Hematopoietic multipotent progenitor cell treated with erythropoietin and hydrocortisone succinate and interleukin-3 and kit ligand, for 8 days (in vitro differentiated cells): Measurements from ENCODE around the gene MSH3.
"Not testable (repeated sequence)": the region's sequence is repeated elsewhere in the genome, so short reads cannot be mapped to it uniquely, and the experiment has no call there.

Experiments used
- DNase-seq: peaks from one replicate; pipeline ENCODE4 v3.0.0-alpha.2; 2015

MSH3 gene

DNA sequence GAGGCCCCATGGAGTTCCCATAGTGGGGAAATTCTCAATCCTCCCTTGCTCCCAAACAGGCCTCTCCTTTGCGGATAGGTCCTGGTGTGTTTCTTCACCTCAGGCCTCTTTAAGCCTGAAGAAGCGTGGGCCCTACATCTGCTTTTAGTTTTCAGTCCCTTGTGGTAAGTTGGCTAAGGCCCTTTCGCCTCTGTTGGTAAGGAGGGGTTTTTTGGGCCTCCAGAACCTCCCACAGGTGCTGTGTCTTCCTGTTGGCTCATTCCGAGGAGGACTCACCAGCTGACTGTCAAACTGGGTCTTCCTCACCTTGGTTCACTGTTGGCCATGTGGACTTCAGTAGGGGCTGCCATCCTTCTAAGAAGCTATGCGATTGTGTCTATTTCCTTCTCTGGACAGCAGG, 56.8 kb downstream of the MSH3 start:
- DNase-seq = no peak

DNA sequence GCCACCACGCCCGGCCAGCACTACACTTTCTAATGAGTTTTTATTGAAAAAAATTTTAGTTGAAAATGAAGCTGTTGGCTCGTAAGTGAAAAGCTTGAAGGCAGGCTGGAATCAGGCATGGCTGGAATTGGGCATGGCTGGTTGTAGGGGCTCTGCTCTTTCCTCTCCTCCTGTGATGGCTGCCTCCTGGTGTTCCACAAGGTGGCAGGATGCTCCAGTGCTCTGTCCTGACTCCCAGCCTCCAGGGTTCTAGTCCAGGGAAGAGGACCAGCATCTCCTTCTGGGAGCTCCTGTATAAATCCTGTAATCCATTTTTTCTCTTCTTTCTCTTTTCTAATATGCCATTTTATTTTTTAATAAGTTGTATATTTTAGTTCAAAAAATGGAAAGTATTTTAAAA, 57.5 kb downstream of the MSH3 start:
- DNase-seq = peak; percentile 13

DNA sequence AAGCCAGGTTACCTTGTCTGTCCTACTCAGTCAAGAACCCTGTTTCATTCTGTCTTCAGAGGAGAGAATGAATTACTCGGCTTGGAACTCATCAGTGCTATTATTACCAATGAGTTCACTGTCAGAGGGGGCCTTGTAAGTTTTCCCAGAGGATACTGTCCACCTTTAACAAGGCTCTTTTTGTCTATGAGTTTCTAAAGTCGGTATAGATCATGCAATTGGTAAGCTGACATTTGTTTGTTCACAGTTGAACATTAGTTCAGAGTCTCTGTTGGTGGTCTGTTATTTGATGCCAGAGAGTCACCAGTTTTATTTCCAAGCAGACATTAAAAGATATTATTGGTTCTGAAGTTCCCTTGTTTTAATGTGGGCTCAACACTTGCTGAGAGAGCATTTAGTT, 58.5 kb downstream of the MSH3 start:
- no peak for DNase-seq

GRCh38 chr5:80713631-80714030, 59.2 kb downstream of the MSH3 start:
- DNase-seq = no peak

- DNase-seq = no peak
These were observed 60.3 kb downstream of the MSH3 start for GRCh38 chr5:80714570-80715298.

GRCh38 chr5:80715887-80716286, 61.4 kb downstream of the MSH3 start:
- DNase-seq = no peak

DNA sequence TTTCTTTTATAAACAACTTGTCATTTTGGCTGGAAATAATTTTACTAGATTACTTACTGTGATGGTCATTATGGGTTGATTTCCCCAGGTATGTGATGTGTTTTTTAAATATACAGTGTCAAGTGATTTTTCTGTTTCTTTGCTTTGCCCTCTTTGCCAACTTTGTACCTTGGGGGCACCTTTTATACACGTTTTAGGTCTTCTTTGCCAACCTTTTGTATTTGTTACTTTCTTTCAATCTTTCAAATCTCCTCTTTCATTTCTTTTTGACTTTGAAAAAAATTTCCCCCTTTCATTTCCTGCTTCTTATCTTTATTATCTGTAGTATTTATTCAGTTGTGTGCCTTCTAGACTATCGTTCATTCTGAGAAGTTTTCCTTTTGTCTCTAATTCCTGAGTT, 65.7 kb downstream of the MSH3 start:
- DNase-seq = no peak

GRCh38 chr5:80722916-80723315, 68.5 kb downstream of the MSH3 start:
- DNase-seq = no peak

GRCh38 chr5:80725446-80725845, 71.0 kb downstream of the MSH3 start:
- DNase-seq = no peak

GRCh38 chr5:80736730-80737129, 82.3 kb downstream of the MSH3 start:
- DNase-seq = no peak

DNA sequence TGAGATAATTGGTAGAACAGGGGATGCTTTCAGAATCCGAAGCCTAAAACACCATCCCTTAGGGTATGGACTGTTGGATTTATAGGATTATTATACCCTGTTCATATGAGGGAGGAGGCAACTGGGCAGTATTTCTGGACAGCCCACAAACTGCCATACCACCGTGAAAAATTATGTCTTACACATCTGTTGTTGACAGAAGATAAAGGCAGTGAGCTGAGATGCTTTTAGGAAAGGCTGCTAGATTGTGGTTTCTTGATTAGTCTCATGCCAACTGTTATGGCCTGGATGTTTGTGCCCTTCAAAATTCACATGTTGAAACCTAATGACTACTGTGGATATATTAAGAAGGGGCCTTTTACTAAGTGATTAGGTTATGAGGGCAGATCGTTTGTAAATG, 84.0 kb downstream of the MSH3 start:
- DNase-seq = peak; percentile 59

DNA sequence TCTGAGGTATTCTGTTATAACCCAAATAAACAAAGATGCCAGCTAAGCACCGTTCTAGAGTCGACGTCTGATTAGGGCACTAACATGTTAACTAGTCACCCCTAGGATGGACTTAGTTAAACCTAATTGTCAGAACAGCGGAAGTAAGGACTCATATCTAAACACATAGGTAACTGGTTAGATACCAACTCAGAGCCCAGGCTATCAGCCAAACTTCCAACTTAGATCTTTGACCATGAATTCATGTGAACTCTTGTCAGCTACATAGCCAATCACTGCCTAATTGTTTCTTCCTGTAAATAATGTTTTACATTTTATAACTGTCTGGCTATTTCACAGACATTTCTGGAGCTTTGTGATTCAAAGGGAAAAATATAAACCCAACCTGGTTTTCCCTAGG, 84.6 kb downstream of the MSH3 start:
- DNase-seq = no peak

GRCh38 chr5:80739496-80739895, 85.0 kb downstream of the MSH3 start:
- DNase-seq = no peak

DNA sequence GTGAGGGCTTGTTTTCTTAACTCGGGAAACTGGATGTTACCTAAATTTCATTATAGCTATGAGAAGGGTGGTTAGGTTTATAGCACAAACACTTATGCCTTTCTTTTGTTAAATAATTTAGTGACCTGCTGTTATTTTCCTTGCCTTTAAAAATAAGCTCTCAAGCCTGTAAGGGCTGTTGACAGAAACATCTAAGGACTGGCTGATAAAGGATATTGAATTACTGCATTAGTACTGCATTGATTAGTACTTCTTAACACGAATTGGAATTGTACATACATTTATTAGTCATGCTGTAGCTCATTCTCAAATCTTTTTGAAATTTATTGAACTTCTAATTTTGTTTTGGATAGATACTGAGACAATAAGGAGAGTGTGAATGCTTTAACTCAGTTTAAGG, 85.4 kb downstream of the MSH3 start:
- no peak for DNase-seq

- not testable (repeated sequence) for DNase-seq
These were observed 86.0 kb downstream of the MSH3 start for GRCh38 chr5:80740488-80740887.

GRCh38 chr5:80740999-80741398, 86.5 kb downstream of the MSH3 start:
- DNase-seq = no peak

GRCh38 chr5:80744149-80744548, 89.7 kb downstream of the MSH3 start:
- no peak for DNase-seq

DNA sequence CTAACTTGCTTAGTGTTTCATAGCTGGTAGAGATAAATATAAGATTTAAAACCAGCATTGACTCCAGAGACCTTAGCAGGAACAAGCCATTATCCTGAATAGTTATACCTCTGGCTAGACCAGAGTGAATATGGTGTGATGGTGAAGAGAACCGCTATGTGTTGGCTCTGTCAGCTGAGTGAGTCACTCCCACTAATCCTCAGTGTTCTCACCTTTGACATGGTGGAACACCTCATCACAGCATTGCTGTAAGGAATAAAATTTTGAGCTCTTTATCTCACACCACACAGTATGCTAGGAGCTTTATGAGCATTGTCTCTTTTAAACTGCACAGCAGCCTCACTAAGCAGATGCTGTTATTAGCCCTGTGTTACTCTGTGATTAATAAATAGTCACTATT, 91.0 kb downstream of the MSH3 start:
- DNase-seq = no peak

DNA sequence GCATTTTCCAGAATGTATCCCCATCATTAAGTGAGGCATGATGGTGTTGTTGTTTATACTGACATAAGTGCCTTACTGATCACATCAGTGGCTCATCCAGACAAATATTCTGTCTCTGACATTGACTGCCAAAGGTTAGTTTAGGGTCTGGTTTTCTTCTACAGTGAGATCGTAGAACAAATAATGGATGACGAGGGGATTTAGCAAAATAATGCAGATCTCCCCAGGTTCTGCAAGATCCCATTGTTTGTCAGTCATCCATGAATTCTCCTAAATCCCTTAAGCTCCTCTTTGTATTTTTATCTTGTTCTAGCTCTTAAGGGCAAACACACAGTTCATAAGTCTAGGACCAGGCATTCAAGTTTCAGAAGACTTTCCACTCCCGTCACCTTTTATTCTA, 93.5 kb downstream of the MSH3 start:
- DNase-seq = no peak

DNA sequence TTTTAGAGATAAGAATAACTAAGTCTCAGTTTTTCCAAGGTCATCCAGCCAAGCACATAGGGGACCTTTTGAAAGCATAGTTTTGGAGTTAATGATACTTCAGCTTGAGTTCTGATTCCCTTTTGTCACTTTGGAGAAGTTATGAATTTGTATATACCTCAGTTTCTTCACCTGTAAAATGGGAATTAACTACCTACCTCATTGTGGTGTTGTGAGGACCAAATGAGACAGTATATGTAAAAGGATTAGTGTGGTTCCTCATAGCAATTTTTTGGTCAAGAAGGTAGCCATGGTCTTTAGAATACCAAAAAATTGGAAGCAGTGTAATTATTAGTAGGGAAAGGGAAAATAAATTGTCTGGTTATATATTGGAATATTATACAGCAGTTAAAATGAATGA, 98.0 kb downstream of the MSH3 start:
- no peak for DNase-seq

GRCh38 chr5:80753712-80754111, 99.3 kb downstream of the MSH3 start:
- no peak for DNase-seq

GRCh38 chr5:80754900-80755299, 100.4 kb downstream of the MSH3 start:
- DNase-seq = no peak

GRCh38 chr5:80755626-80756025, 101.2 kb downstream of the MSH3 start:
- DNase-seq = peak; percentile 66

- DNase-seq = no peak
These were observed 101.8 kb downstream of the MSH3 start for GRCh38 chr5:80756292-80756691.

DNA sequence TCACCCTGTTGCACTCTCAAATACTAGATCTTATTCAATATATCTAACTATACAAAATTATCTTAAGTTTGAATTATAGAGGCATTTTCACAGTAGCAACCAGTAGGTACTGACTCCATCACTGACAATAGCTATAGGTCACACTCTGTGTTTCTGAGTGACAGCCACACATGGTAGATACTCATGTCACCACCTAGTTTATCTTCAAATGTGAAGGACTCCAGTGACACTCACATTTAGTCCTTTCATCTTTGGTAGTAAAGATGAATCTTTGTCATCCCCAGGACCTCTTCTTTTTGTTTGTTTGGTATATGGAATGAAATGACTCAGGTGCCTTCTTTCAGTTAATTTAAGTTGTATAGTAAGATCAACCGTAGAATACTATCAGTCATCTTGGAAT, 102.8 kb downstream of the MSH3 start:
- DNase-seq = no peak
